Upper lobe of left lung (tissue), 4 donors: ENCODE data around the gene CORO7.

ENCODE experiments used
- EP300 ChIP-seq, 4 donors: sonication (generic); formaldehyde crosslinking; IDR thresholded peaks; one replicate each; pipeline ENCODE4 v1.5.1; 2017; ENCODE audit warnings: antibody characterized with exemption in 4 of 4, control low read depth in 2 of 4
- POLR2A ChIP-seq, 4 donors: fragments of 450-650 bp; IDR thresholded peaks; one replicate each; pipeline ENCODE4 v1.5.1; 2016 to 2017; ENCODE audit warnings: antibody characterized with exemption in 4 of 4, mild to moderate bottlenecking in 2 of 4
- TF ChIP-seq, protein P1 (sequence below), 6 experiments: fragments of 450-650 bp in 4 of 6; fragments of 200-600 bp in 2 of 6; sonication (generic) in 2 of 6; IDR thresholded peaks; one replicate each; pipeline ENCODE4 v1.5.1; 2016 to 2019; ENCODE audit warnings: antibody characterized with exemption in 6 of 6

DNA sequence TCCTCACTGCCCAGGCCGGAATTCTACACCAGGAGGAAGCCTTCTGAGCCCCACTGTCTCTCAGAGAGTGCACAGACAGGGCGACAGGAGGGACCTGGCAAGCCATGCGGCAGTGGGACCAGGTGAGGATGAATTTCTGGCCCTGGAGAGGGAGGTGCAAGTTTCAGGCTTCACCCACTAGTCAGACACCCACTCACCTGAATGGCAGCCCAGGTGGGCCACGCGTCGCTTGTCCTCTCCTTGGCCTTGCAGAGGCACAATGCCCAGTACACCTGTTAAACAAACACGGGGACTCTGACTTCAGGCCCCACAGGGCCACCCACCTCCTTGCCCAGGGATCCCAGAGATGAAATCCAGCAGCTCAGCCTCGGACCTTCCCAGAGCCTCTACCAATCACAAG lies 4.2 kb downstream of the CORO7 start:
- TF ChIP-seq, protein P1, sequence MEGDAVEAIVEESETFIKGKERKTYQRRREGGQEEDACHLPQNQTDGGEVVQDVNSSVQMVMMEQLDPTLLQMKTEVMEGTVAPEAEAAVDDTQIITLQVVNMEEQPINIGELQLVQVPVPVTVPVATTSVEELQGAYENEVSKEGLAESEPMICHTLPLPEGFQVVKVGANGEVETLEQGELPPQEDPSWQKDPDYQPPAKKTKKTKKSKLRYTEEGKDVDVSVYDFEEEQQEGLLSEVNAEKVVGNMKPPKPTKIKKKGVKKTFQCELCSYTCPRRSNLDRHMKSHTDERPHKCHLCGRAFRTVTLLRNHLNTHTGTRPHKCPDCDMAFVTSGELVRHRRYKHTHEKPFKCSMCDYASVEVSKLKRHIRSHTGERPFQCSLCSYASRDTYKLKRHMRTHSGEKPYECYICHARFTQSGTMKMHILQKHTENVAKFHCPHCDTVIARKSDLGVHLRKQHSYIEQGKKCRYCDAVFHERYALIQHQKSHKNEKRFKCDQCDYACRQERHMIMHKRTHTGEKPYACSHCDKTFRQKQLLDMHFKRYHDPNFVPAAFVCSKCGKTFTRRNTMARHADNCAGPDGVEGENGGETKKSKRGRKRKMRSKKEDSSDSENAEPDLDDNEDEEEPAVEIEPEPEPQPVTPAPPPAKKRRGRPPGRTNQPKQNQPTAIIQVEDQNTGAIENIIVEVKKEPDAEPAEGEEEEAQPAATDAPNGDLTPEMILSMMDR (IDR thresholded peaks at IDR 0.05), result no peak
- no peak for TF ChIP-seq EP300 (IDR thresholded peaks at IDR 0.05)
- TF ChIP-seq POLR2A (IDR thresholded peaks at IDR 0.05), result no peak
